AG08396 (cell line): ENCODE measurements around the gene UCKL1.

Source experiments
- DNase-seq: peaks from one replicate; pipeline ENCODE4 v3.0.0; 2012; ENCODE audit warnings: low spot score, mixed read lengths

The UCKL1 gene

DNA sequence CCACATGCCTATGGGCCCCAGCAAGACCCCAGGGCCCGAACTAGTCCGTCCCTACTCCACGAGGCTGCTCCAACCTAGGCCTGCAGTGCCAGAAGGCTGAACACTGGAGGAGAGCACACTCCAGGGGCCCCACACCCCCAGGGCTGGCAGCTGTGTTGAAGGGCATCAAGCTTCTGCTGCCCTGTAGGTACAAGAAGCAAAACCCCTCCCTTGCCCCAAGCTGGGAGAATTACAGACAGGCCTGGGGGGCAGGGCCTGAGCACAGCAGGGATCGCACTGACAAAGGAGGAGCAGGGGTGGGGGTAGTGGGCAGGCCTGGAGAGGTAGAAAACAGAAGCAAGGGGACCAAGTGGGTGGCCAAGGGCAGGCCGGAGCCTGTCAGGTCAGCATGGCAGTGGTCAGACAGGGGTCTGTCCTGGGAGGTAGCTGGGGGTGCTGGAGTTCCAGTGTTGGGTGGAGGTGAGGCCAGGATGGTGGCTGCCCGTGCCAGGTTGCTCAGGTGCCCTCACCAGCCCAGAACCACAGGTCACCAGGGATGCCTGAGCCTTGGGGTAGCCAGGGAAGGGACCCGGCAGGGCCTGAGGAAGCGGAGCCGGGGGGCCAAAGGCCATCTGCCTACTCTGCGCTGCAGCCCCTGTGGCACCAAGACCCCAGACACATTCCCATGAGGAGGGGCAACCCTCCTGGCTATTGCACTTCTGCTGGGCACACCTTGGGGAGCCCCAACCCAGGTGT is 2.9 kb upstream of the UCKL1 start:
- DNase-seq = no peak

DNA sequence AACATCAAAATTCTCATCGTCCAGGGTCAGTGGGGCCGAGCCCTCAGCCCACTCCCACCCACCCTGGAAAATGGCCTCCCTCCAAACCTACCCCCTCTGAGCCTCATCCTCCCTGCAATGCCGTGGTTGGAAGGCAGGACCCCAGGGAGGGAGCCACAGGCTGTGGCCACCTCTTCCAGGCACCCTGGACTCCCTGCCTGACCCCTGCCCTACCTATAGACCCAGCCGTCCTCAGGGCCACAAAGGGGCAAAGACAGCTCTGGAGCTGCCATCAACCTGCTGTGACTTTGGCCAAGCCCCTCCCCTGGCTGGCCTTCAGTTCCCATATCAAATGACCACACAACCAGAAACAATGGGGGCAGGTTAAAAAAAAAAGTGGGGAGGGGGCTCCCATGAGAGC is 2.3 kb upstream of the UCKL1 start:
- no peak for DNase-seq

GRCh38 chr20:63957690-63958441 is 1.6 kb upstream of the UCKL1 start:
- no peak for DNase-seq

DNA sequence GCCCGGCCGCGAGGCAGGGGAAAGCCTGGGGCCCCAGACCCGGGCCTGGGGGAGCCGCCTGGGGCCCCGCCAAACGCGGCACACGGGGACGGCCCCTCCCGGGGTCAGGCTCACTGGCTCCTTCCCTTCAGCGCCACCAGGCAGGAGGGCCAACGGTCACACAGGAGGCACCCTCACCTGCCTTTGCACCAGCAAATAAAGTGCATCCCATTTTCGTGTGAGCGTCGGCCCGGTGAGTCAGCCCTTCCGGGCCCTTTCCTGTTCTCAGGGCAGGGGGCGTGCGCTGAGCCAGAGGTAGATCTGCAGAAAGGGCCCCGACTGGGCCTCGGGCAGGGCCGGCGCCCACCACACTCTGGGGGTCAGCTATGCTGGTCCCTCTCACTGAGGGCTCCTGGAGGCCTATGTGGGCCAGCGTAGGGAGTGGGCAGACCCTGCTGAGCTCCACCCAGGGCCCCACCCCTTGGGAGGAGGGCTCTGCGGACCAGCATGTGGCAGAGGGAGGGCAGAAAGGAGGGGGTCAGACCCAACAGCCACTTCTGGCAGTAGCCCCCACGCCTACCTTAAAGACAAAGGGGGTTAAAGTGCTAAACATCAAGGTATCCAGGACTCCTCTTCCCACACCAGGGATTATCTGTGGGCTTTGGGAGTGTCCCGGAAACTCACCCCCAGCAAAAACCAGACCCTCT is 931 bp upstream of the UCKL1 start:
- DNase-seq = peak; percentile 81

GRCh38 chr20:63956664-63957003 is 418 bp upstream of the UCKL1 start:
- no peak for DNase-seq

DNA sequence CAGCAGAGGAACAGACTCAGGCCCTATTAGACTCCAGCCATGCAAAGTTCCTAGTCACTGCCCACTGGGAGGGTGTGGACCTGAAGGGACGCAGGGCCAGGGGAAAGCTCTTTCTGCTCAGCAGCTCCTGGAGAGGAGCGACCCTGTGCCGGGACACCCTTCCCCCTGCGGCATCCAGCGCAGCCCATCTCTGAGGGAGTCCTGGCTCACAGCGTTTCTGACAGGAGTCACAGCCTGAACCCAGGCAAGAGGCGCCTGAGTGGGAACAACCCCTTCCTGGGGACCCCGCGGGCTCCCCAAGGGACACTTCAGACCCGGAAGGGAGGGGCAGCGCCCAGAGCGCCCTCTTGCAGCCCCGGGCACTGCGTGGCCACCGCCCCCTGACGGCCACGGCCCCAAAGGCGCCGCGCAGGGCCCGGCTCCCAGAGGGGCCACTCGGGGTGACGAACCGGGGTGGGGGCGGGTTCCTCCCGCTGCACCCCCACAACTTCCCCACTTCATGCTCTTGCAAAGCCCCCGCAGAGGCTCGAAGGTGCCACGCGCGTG is 862 bp downstream of the UCKL1 start:
- DNase-seq = peak; percentile 64

DNA sequence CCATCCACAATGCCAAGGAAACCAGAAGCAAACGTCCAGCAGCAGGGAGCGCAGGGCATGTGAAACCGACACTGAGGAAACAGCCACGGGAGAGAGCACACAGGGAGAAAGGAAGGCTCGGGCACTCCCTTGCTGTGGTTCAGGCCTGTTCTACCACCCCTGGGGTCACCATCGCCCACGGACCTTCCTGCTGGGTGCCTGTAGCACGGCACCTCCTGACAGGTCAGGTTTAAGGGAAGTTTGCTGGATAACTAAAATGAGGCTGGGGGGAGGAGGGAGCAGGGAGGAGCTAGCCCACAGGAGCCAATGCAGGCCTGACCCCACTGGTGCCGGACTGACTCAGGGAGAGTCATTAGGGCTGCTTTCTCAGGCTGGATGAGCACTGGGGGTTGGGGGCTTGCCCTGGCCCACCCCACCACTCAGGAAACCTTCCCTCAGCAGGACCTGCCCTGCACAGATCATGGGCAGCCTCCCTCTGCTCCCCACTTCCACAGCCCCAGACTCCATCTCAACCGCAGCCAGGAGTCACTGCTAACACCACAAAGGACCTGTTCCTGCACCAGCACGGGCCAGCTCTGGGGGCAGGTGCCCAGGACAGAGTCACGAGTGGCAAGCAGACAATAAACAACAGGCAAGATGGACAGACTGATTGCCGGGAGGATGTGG is 2.3 kb downstream of the UCKL1 start:
- DNase-seq = no peak

- DNase-seq = no peak
Observed at GRCh38 chr20:63952769-63953168, 3.4 kb downstream of the UCKL1 start.

GRCh38 chr20:63952210-63952535 is 4.0 kb downstream of the UCKL1 start:
- DNase-seq = no peak

DNA sequence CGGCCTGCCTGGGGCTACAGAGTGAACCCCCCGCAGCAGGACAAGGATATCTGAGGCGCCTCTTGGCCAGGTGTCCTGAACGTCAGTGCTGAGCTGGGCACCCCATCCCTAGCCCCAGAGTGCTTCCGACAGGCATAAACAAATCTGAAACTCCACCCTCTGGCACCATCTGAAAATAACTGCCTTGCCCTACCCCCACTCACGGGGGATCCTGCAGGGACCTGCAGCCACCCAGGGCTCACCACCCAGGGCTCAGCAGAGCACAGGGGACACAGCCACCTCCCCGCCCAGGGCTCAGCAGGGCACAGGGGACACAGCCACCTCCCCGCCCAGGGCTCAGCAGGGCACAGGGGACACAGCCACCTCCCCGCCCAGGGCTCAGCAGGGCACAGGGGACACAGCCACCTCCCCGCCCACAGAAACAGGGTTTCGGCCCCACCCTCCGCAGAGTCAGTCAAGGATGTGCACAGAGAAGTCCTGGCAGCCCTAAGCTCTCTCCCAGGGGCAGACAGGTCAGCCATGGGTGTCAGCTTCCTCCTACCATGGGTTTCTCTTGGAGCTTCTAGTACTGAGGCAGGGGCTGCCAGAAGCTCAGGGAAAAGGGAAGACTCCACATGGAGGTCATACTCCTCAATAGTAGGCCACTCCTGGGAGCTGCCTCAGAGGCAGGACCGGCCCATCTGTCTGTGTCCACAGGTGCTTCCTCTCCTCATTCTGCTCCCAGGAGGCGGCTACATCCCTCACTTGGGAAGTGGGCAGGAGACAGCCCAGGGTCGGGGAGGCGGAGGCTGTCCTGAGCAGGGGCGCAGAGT is 4.6 kb downstream of the UCKL1 start:
- no peak for DNase-seq

- DNase-seq = no peak
Observed at GRCh38 chr20:63950701-63951397, 5.4 kb downstream of the UCKL1 start.

DNA sequence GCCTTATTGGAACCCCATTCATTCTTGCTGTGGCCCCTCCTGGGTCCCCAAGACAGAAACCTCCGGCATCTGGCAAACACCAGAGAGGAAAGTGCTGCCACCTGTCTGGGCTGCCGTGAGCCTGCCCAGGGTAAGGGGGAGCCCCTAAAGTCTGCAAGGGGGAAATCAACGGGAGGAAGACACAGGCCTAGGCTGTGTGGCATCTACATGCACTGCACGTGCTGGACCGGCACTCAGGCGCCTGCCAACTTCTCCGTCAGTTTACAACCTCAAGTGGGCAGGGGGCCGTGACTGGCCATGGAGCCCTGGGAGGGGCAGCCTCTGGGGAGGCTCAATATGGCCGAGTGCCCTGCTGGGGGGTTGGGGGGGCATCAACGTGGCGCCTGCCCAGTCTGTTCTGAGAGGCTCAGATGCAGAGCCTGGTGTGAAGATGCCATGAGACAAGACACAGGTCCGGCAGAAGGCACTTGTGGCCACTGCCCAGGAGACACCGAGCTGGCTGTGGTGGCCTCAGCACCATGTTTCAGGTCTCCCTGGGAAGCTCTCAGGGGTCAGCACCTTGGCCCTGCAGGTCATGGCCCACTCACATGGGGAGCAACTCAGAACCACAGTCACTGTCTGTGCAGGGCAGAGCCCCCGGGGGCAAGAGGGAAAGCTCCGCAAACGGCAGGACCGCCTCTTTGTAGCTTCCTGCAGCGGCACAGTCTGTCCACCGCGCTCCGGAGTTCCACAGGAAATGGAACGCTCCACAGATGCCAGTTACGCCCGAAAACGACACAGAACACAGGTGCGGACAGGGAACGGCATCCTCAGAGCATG is 8.4 kb downstream of the UCKL1 start:
- no peak for DNase-seq

DNA sequence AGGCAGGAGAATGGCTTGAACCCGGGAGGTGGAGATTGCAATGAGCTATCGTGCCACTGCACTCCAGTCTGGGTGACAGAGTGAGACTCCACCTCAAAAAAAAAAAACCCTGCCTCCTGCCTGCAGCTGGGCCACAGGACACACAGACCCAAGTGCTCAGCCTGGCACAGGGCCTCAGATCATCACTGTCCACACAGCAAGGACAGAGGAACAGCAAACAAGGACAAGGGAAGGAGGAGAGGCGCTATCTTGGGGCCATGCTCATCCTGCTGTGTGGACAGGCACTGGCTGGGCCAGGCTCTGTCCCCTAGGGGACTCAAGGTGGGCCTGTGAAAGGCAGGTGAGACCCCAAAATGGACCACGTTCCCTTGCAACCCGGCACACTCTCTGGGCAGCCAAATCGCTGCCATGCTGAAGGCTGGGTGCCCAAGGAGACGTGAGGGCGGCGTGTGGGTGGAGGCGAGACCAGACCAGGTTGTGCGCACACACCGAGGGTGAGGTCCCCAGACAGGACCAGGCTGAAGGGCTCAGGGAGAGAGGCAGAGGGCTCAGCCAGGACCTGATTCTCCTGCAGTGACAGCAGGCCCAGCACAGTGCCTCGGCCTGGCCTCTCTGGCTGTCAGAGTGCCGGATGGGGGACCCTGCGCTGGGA is 9.1 kb downstream of the UCKL1 start:
- DNase-seq = no peak

DNA sequence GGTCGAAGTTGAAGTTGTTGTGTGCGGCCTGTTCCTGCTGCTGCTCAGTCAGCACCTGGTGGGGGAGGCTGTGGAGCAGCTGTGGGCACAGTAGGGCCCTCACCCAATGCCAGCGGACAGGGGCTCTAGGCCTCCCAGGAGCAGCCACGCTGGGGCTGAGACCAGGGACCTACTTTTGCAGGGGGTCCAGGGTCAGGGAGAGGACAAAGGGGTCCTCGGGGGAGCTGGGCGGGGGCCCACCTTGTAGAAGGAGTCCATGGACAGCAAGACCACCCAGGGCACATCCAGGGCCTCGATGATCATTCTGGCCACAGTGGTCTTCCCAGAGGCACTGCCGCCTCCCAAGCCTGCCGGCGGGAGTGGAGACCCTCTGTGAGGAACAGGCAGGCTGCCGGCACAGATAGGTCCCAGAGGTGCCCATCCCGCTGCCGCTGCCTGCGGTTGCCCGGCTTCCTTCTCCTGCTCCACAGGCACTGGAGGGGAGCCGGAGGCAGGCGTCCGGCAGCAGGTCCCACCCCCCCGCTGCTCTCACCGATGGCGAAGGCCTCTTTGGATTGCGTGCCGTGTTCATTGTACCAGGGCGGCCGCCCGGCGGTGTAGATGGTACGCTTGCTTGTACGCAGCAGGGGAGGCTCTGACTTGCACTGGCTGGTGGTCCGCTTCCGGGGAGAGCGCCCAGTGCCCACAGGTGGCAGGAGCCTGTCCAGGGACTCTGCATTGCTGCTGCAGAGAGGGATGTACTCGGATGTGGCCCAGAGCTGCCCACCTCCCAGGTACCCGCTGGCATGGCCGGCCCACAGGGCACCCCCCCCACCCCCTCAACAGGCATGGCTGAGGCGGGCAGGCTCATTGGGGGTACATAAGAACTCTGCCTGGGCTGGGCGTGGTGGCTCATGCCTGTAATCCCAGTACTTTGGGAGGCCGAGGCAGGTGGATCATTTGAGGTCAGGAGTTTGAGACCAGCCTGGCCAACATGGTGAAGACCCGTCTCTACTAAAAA is 10.0 kb downstream of the UCKL1 start:
- no peak for DNase-seq

- no peak for DNase-seq
Observed at GRCh38 chr20:63945031-63945658, 11.1 kb downstream of the UCKL1 start.

DNA sequence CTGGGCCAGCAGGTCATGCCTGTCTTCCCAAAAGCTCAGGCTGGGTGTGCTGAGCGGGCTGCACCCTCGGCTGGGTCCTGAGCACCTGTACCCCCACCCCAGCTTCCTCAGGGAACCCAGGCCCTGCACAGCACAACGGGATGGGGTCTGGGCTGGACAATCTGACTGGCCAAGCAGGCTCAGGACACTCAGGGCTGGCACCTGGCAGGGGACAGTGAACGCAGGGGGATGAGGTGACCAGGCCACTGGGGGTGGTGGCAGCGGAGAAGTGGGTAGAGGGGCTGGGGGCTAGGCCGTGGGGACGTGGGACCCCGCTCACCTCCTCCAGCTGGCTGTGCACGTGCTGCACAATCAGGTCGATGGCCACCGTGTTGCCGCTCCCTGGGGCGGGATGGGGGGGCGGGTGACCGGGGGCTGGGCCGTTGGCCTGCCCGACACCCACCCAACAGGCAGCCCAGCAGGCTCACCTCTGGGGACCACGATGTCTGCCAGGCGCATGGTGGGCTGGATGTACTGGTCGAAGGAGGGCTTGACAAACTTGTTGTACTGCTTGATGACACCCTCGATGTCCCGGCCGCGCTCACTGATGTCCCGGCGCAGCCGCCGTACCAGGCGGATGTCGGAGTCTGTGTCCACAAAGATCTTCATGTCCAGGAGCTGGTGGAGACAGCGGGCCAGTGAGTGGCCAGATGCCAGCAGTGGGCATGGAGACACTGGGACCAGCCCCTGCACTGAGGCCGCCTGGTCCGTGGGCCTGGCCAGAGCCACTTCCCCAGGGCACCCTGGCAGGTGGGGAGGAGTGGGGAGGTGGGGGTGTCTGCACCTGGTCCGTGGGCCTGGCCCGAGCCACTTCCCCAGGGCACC is 11.9 kb downstream of the UCKL1 start:
- DNase-seq = no peak

DNA sequence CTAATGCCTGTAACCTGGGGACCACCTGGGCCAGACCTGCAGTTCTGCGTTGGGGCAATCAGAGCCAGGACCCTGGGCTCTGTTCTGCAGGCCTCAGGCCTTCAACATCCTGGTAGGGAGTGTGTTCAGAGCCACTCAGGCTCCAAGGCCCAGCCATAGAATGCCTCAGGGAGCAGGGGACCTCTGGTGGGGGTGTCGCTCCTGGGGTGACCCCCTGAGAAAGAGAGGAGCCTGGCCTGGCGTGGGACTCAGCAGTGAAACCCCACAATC is 12.5 kb downstream of the UCKL1 start:
- no peak for DNase-seq
